Loucy (cell line): ENCODE data around the gene BACE2.
"Not testable (repeated sequence)": the region's sequence is repeated elsewhere in the genome, so short reads cannot be mapped to it uniquely, and the experiment has no call there.

ENCODE experiments used
- CTCF ChIP-seq: fragments of 200-600 bp; sonication (generic); conservative IDR thresholded peaks from 2 replicates; pipeline ENCODE4 v1.5.1; 2014; ENCODE audit warnings: mild to moderate bottlenecking, antibody characterized with exemption, low read length
- EZH2phosphoT487 ChIP-seq: fragments of 200-600 bp; IDR thresholded peaks from 2 replicates; pipeline ENCODE4 v1.6.1; 2018; ENCODE audit warnings: antibody characterized with exemption, mild to moderate bottlenecking, moderate library complexity, borderline replicate concordance

GRCh38 chr21:41256231-41256630 is 88.3 kb downstream of the BACE2 start:
- not testable (repeated sequence) for TF ChIP-seq CTCF, EZH2phosphoT487
